NCI-H187 treated with DMSO at 0.1 percent for 48 hours (cell line): ENCODE measurements around the gene PDE6A.

Source experiments
- DNase-seq: peaks from one replicate; lab custom pipeline; 2025; lab: John Stamatoyannopoulos, UW

PDE6A gene

DNA sequence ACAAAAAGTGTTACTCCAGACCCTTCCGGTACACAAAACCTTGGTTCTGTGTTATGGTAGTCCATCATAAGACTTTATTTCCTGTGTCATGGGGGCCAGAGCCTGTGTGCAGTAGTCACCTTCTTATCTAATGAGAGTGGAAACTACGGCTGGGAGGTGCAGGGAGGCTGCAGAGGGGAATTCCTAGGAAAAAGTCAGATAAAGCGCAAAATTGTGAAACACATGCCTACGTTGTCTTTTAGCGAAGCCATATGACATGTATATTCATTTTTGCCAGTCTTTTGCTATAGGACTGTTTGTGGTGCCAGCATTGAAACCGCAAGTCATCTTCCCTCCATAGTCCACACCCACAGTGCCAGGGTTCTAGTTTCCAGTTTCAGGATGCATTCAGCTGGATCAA is 133.7 kb downstream of the PDE6A start:
- no peak for DNase-seq

DNA sequence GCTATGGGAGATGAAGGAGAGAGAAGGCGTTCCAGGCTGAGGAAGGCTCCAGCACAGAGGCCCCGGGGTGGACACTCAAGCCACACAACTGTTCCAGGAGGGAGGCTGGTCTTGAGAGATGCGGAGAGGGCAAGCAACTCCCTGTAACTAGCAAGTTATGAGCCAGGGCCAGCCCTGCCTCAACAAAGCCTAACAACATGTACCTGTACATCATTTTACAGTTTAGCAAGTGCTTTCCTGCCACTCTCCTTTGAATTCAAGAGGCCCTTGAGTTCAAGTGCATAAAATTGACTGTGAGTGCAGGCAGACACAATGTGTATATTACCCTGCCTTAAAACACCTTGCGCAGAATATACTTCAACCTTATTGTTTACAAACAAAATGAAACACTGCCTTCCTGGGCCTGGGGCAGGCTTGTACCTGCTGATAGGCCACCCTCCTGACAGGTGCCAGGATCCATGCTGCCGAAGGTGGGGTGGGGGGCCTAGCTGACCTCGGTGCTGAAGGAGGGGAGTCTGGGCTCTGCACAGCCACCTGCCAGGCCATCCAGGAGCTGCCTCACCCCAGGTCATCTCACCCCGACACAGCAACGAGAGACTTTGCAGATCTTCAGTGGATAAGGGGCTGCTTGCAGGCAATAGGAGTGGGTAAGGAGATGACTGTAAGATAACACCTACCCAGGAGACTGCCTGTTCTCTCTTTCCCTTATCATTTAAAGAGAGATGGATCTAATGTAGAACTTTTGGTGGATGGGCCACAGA is 134.5 kb downstream of the PDE6A start:
- DNase-seq: peak; percentile 90

DNA sequence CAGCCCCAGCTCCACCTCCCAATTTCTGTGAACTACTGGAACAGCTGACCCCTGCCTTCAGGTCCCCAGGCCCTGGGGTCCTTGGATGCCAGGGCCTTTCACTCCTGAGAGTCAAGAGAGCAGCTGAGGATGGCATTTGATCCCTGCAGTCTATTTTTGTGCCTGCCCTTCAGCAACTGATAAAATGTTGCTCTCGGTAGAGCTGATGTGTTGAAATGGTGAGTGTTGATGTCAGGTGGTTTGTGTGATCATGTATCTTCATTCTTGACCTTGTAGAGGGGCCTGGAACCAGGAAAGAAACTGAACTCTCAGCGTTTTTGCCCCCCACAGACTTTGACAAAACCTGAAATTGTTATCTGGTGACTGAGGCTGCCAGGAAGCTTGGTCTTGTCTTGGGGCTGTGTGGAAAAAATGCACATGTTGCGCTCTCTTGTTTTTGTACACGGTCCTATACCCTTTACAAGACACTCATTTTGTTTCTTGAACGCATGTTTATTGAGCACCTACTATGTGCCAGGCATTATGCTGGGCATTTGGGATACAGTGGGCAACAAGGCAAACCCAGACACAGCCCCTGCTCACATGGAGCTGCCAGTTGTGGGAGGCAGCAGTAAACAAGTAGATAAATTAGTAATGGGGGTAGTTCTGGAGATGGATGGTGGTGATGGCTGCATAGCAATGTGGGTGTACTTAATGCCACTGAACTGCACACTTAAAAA is 136.2 kb downstream of the PDE6A start:
- no peak for DNase-seq
